HCT116 (cell line): ENCODE results near the gene OLFML1. TPM values are rescaled to one million over a fixed set of nuclear protein-coding genes. Genes with fewer than 3 reads are reported as not detected.

Experiments
- ATAC-seq: fragments of 200-7000 bp; cut with Tn5 transposase; 2 replicates; pipeline ENCODE4 v1.9.1; 2020; ENCODE audit warnings: mild to moderate bottlenecking, moderate library complexity
- BruUV-seq: library from RNA; stranded (reverse); fragments of 400-500 nt; replicated peaks from 2 replicates; lab custom pipeline; 2021; lab: Mats Ljungman, UMichigan
- CTCF ChIA-PET: fragments of 300-600 bp; sonication (Branson Sonifier 250); formaldehyde crosslinking; loops from one replicate; lab custom pipeline; 2021; ENCODE audit warnings: antibody characterized with exemption; lab: Charles Lee
- POLR2A ChIA-PET: fragments of 300-600, 350-600 bp; sonication (Branson Sonifier 250); formaldehyde crosslinking; loops from one replicate; lab custom pipeline; 2021; ENCODE audit warnings: antibody characterized with exemption; lab: Charles Lee
- RAD21 ChIA-PET, 2 experiments: fragments of 300-600 bp; sonication (Branson Sonifier 250); formaldehyde crosslinking; loops; one replicate each; lab custom pipeline; 2023; ENCODE audit warnings: low total read pairs in 2 of 2; ENCODE audit not compliant: uncharacterized antibody in 2 of 2, unreplicated experiment in 2 of 2, low non-redundant PET in 1 of 2; lab: Charles Lee
- DNase-seq: peaks from one replicate; pipeline ENCODE4 v3.0.0-alpha.2; 2010; ENCODE audit warnings: low read depth, low spot score
- H2AFZ ChIP-seq: fragments of 200-600 bp; shearing (Covaris generic), sonication (generic); 2 replicates; pipeline ENCODE4 v1.6.1; 2017; ENCODE audit warnings: low read depth, mixed run types, mixed read lengths, antibody characterized with exemption, low read length; ENCODE audit not compliant: poor library complexity, severe bottlenecking
- H3K27ac ChIP-seq: 2 replicates; pipeline ENCODE4 v1.5.1; 2012; ENCODE audit warnings: low read depth, low read length
- H3K27me3 ChIP-seq: fragments of 200-600 bp; sonication (generic); 2 replicates; pipeline ENCODE4 v1.6.1; 2016; ENCODE audit warnings: mixed run types, low read length, mixed read lengths; ENCODE audit not compliant: insufficient read depth
- H3K36me3 ChIP-seq, 2 experiments: fragments of 200-500 bp in 1 of 2; fragments of 200-600 bp in 1 of 2; sonication (Bioruptor generic) in 1 of 2; sonication (generic) in 1 of 2; 2 replicates each; pipeline versions ENCODE4 v1.5.1 to v1.6.1; 2014 to 2016; ENCODE audit warnings: low read length in 2 of 2, inconsistent platforms in 1 of 2, mixed read lengths in 1 of 2, mixed run types in 1 of 2; ENCODE audit not compliant: insufficient read depth in 2 of 2, control insufficient read depth in 1 of 2
- H3K4me1 ChIP-seq, 2 experiments: fragments of 200-600 bp in 1 of 2; sonication (generic) in 1 of 2; 2 replicates each; pipeline versions ENCODE4 v1.5.1 to v1.6.1; 2012 to 2017; ENCODE audit warnings: low read length in 2 of 2, inconsistent platforms in 1 of 2, mild to moderate bottlenecking in 1 of 2, mixed read lengths in 1 of 2, mixed run types in 1 of 2, moderate library complexity in 1 of 2; ENCODE audit not compliant: insufficient read depth in 2 of 2, control insufficient read depth in 1 of 2
- H3K4me2 ChIP-seq: fragments of 200-600 bp; sonication (generic); 2 replicates; pipeline ENCODE4 v1.6.1; 2017; ENCODE audit warnings: mixed run types, low read length, mixed read lengths
- H3K4me3 ChIP-seq, 2 experiments: fragments of 200-600 bp in 1 of 2; sonication (generic) in 1 of 2; replicated peaks in 1 of 2; 2 replicates each; pipeline ENCODE4 v1.5.1; 2011 to 2016; ENCODE audit warnings: low read length in 2 of 2, control low read depth in 1 of 2, low read depth in 1 of 2, mild to moderate bottlenecking in 1 of 2, mixed read lengths in 1 of 2, mixed run types in 1 of 2
- H3K79me2 ChIP-seq: fragments of 200-600 bp; sonication (generic); 2 replicates; pipeline ENCODE4 v1.6.1; 2017; ENCODE audit warnings: mild to moderate bottlenecking, mixed run types, low read length, moderate library complexity, mixed read lengths; ENCODE audit not compliant: insufficient read depth
- H3K9ac ChIP-seq: fragments of 200-600 bp; sonication (generic); 2 replicates; pipeline ENCODE4 v1.6.1; 2016; ENCODE audit warnings: low read length, mixed read lengths
- H3K9me2 ChIP-seq: fragments of 200-600 bp; sonication (generic), shearing (Covaris generic); 2 replicates; pipeline ENCODE4 v1.6.1; 2017; ENCODE audit warnings: mixed run types, mild to moderate bottlenecking, moderate library complexity; ENCODE audit not compliant: insufficient read depth
- H3K9me3 ChIP-seq, 2 experiments: fragments of 200-500 bp in 1 of 2; fragments of 200-600 bp in 1 of 2; sonication (Bioruptor generic) in 1 of 2; sonication (generic) in 1 of 2; 2 replicates each; pipeline ENCODE4 v1.6.1; 2014 to 2017; ENCODE audit warnings: low read length in 2 of 2, mixed read lengths in 2 of 2, inconsistent platforms in 1 of 2, low read depth in 1 of 2, mild to moderate bottlenecking in 1 of 2, mixed run types in 1 of 2, moderate library complexity in 1 of 2; ENCODE audit not compliant: control insufficient read depth in 1 of 2, insufficient read depth in 1 of 2
- H4K20me1 ChIP-seq: fragments of 200-600 bp; sonication (generic), shearing (Covaris generic); 2 replicates; pipeline ENCODE4 v1.6.1; 2017; ENCODE audit warnings: mixed run types, mild to moderate bottlenecking, moderate library complexity; ENCODE audit not compliant: insufficient read depth
- CEBPB ChIP-seq: IDR thresholded peaks from 2 replicates; pipeline ENCODE4 v1.6.1; 2012; ENCODE audit warnings: low read depth
- EGR1 ChIP-seq: IDR thresholded peaks from 2 replicates; pipeline ENCODE4 v1.6.1; 2012; ENCODE audit warnings: low read depth
- ELF1 ChIP-seq: IDR thresholded peaks from 2 replicates; pipeline ENCODE4 v1.6.1; 2012; ENCODE audit warnings: low read depth, borderline replicate concordance
- EZH2 ChIP-seq: fragments of 200-600 bp; sonication (generic); IDR thresholded peaks from 2 replicates; pipeline ENCODE4 v1.6.1; 2017; ENCODE audit warnings: antibody characterized with exemption, mixed run types
- FOSL1 ChIP-seq: IDR thresholded peaks from 2 replicates; pipeline ENCODE4 v1.6.1; 2012; ENCODE audit warnings: low read depth
- JUND ChIP-seq: IDR thresholded peaks from 2 replicates; pipeline ENCODE4 v1.6.1; 2012
- POLR2AphosphoS5 ChIP-seq: IDR thresholded peaks from 2 replicates; pipeline ENCODE4 v1.6.1; 2011; ENCODE audit warnings: mild to moderate bottlenecking, low read depth, low read length, moderate library complexity
- RAD21 ChIP-seq: IDR thresholded peaks from 2 replicates; pipeline ENCODE4 v1.6.1; 2012; ENCODE audit warnings: low read depth, mild to moderate bottlenecking
- SP1 ChIP-seq: IDR thresholded peaks from 2 replicates; pipeline ENCODE4 v1.6.1; 2012; ENCODE audit warnings: low read depth
- TCF7L2 ChIP-seq: IDR thresholded peaks from 2 replicates; pipeline ENCODE4 v1.7.0; 2011; ENCODE audit warnings: borderline replicate concordance, inconsistent platforms; ENCODE audit not compliant: insufficient read depth, insufficient read length; ENCODE audit errors: extremely low read depth
- ZFX ChIP-seq: fragments of 450-650 bp; IDR thresholded peaks from 2 replicates; pipeline ENCODE4 v1.6.1; 2017
- ZNF274 ChIP-seq: fragments of 200-500 bp; sonication (Bioruptor generic); IDR thresholded peaks from 2 replicates; pipeline ENCODE4 v1.6.1; 2014; ENCODE audit warnings: mild to moderate bottlenecking, low read depth, low read length, inconsistent platforms
- intact Hi-C: fragments of 100-400 bp; cut with micrococcal nuclease; formaldehyde crosslinking; loops from 2 replicates; pipeline ENCODE4 v1.10.0; 2022
- total RNA-seq: library from RNA; stranded (reverse); gene quantifications from one replicate; pipeline ENCODE4 v1.2.1, GENCODE V29; 2021; ENCODE audit not compliant: unreplicated experiment
- TF ChIP-seq, protein P1 (sequence below), 3 experiments: fragments of 200-600 bp in 1 of 3; sonication (generic) in 1 of 3; IDR thresholded peaks in 2 of 3; conservative IDR thresholded peaks in 1 of 3; 2 replicates each; pipeline ENCODE4 v1.5.1; 2012 to 2017; ENCODE audit warnings: low read depth in 2 of 3, low read length in 2 of 3, antibody characterized with exemption in 1 of 3, borderline replicate concordance in 1 of 3, control low read depth in 1 of 3, mild to moderate bottlenecking in 1 of 3, mixed read lengths in 1 of 3, mixed run types in 1 of 3, moderate library complexity in 1 of 3; ENCODE audit not compliant: insufficient read depth in 1 of 3
- TF ChIP-seq, protein P2 (sequence below): IDR thresholded peaks from 2 replicates; pipeline ENCODE4 v1.6.1; 2012; ENCODE audit warnings: low read depth
- TF ChIP-seq, protein P3 (sequence below): IDR thresholded peaks from 2 replicates; pipeline ENCODE4 v1.6.1; 2012

The OLFML1 gene
- total RNA-seq, 1 experiment from 2014 or later = not detected

- Histone ChIP-seq H3K79me2 (no peaks in the 10 kb centered on the region), H3K9me2 (no peaks in the 10 kb centered on the region), H3K27ac (no peak overlapping the region), H3K4me1 (no peaks in the 10 kb centered on the region), H3K27me3 (peaks cover 41% of the 10 kb centered on the region), H3K9me3 (no peaks in the 10 kb centered on the region), H4K20me1 (no peaks in the 10 kb centered on the region), H3K4me2 (no peak overlapping the region), H3K9ac (no peak overlapping the region), H2AFZ (no peak overlapping the region), H3K36me3 (no peaks in the 10 kb centered on the region), H3K4me3 (no peak overlapping the region)
- intact Hi-C loops = no loop called here
- ChIA-PET POLR2A (no interaction called here), RAD21 (no interaction called here), CTCF (no interaction called here)
- ATAC-seq (no peak), DNase-seq (no peak)
- BruUV-seq = no TSS peak
- no peak for TF ChIP-seq FOSL1
- TF ChIP-seq, protein P1, sequence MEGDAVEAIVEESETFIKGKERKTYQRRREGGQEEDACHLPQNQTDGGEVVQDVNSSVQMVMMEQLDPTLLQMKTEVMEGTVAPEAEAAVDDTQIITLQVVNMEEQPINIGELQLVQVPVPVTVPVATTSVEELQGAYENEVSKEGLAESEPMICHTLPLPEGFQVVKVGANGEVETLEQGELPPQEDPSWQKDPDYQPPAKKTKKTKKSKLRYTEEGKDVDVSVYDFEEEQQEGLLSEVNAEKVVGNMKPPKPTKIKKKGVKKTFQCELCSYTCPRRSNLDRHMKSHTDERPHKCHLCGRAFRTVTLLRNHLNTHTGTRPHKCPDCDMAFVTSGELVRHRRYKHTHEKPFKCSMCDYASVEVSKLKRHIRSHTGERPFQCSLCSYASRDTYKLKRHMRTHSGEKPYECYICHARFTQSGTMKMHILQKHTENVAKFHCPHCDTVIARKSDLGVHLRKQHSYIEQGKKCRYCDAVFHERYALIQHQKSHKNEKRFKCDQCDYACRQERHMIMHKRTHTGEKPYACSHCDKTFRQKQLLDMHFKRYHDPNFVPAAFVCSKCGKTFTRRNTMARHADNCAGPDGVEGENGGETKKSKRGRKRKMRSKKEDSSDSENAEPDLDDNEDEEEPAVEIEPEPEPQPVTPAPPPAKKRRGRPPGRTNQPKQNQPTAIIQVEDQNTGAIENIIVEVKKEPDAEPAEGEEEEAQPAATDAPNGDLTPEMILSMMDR (IDR thresholded peaks at IDR 0.05 in 2 of 3, conservative IDR thresholded peaks at IDR 0.05 in 1 of 3; ENCODE audit: borderline replicate concordance in 1 of 3, insufficient read depth in 1 of 3, low read depth in 2 of 3, low read length in 2 of 3) = no peak
- no peak for TF ChIP-seq JUND
- no peak for TF ChIP-seq EGR1
- no peak for TF ChIP-seq ELF1
- TF ChIP-seq POLR2AphosphoS5 = no peak
- TF ChIP-seq CEBPB = no peak
- TF ChIP-seq SP1 = no peak
- TF ChIP-seq TCF7L2 = no peak
- no peak for TF ChIP-seq RAD21
- TF ChIP-seq EZH2 = no peak
- no peak for TF ChIP-seq ZNF274
- TF ChIP-seq, protein P2, sequence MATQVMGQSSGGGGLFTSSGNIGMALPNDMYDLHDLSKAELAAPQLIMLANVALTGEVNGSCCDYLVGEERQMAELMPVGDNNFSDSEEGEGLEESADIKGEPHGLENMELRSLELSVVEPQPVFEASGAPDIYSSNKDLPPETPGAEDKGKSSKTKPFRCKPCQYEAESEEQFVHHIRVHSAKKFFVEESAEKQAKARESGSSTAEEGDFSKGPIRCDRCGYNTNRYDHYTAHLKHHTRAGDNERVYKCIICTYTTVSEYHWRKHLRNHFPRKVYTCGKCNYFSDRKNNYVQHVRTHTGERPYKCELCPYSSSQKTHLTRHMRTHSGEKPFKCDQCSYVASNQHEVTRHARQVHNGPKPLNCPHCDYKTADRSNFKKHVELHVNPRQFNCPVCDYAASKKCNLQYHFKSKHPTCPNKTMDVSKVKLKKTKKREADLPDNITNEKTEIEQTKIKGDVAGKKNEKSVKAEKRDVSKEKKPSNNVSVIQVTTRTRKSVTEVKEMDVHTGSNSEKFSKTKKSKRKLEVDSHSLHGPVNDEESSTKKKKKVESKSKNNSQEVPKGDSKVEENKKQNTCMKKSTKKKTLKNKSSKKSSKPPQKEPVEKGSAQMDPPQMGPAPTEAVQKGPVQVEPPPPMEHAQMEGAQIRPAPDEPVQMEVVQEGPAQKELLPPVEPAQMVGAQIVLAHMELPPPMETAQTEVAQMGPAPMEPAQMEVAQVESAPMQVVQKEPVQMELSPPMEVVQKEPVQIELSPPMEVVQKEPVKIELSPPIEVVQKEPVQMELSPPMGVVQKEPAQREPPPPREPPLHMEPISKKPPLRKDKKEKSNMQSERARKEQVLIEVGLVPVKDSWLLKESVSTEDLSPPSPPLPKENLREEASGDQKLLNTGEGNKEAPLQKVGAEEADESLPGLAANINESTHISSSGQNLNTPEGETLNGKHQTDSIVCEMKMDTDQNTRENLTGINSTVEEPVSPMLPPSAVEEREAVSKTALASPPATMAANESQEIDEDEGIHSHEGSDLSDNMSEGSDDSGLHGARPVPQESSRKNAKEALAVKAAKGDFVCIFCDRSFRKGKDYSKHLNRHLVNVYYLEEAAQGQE = no peak
- TF ChIP-seq, protein P3, sequence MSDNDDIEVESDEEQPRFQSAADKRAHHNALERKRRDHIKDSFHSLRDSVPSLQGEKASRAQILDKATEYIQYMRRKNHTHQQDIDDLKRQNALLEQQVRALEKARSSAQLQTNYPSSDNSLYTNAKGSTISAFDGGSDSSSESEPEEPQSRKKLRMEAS = no peak
- no peak for TF ChIP-seq ZFX
Observed at GRCh38 chr11:7480113-7480512, 5.2 kb upstream of the OLFML1 start.
